Body of pancreas (tissue), 4 donors: ENCODE data around the gene NAALADL1.

Experiments used
- CTCF ChIP-seq, 7 experiments: fragments of 450-650 bp in 4 of 7; fragments of 200-600 bp in 3 of 7; sonication (generic) in 3 of 7; IDR thresholded peaks; one replicate each; pipeline ENCODE4 v1.5.1; 2016 to 2019; ENCODE audit warnings: antibody characterized with exemption in 7 of 7
- POLR2A ChIP-seq, 3 donors: fragments of 450-650 bp; IDR thresholded peaks; one replicate each; pipeline ENCODE4 v1.6.1; 2016; ENCODE audit warnings: antibody characterized with exemption in 3 of 3, mild to moderate bottlenecking in 2 of 3

GRCh38 chr11:65066805-65067291, 8.5 kb upstream of the NAALADL1 start:
- TF ChIP-seq CTCF (IDR thresholded peaks at IDR 0.05): no peak
- TF ChIP-seq POLR2A (IDR thresholded peaks at IDR 0.05): no peak
